Measurements from ENCODE around the gene CENPN.

DNA sequence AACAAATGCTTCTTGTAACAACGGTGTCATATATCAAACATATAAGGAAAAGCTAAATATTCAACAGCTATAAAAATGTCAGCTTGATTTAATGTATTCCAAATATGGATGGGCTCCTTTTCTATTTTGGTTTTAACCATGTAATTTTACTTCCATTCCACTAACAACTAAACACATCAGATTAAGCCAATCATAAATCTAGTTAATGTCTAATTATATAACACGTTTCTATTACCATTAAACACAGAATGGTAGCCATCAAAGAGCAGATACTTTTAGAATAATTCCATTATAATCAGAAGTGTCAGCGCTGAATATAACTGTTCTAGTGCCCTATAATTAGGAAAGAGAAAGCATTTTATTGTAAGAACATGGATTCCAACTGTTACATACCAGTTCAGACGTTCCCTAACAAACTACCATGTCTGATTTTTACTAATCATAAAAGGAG, 10.3 kb upstream of the CENPN start:
- TF ChIP-seq, protein P1, sequence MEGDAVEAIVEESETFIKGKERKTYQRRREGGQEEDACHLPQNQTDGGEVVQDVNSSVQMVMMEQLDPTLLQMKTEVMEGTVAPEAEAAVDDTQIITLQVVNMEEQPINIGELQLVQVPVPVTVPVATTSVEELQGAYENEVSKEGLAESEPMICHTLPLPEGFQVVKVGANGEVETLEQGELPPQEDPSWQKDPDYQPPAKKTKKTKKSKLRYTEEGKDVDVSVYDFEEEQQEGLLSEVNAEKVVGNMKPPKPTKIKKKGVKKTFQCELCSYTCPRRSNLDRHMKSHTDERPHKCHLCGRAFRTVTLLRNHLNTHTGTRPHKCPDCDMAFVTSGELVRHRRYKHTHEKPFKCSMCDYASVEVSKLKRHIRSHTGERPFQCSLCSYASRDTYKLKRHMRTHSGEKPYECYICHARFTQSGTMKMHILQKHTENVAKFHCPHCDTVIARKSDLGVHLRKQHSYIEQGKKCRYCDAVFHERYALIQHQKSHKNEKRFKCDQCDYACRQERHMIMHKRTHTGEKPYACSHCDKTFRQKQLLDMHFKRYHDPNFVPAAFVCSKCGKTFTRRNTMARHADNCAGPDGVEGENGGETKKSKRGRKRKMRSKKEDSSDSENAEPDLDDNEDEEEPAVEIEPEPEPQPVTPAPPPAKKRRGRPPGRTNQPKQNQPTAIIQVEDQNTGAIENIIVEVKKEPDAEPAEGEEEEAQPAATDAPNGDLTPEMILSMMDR (IDR thresholded peaks at IDR 0.05) = no peak
- TF ChIP-seq ZFX (IDR thresholded peaks at IDR 0.05; ENCODE audit: borderline replicate concordance) = no peak

Data from 22Rv1 (cell line).